HG03060 (cell line): ENCODE data around the gene CHST10.
"Not testable (repeated sequence)": the region's sequence is repeated elsewhere in the genome, so short reads cannot be mapped to it uniquely, and the experiment has no call there.

Source experiments
- ATAC-seq: cut with Tn5 transposase; IDR thresholded peaks from one replicate; pipeline ENCODE4 v1.9.1; 2021; ENCODE audit warnings: low read depth, moderate number of reproducible peaks; ENCODE audit not compliant: unreplicated experiment

CHST10 gene

DNA sequence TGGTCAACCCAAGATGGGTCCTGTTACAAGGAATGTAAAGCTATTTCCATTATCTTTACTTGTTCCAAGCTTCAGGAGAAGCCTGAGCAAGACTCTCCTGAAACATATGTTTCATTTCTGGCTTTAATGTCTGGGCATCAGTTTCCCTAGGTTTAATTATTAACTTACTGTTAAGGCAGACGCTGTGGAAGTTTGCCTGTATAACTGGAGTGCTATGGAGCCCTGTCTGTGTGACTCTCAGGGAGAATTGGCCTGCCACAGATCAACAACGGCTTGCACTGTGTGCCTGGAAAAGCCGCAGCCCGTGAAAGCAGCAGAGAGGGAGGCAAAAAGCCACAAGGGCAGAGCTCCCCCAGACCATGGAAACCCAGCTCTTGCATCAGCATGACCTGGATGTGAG is 73.0 kb downstream of the CHST10 start:
- no peak for ATAC-seq

- ATAC-seq, result not testable (repeated sequence)
Measured at GRCh38 chr2:100342466-100342865, 75.0 kb downstream of the CHST10 start.
